GM12874 (cell line): ENCODE data around the gene WDFY4.

ENCODE experiments used
- CTCF ChIP-seq: IDR thresholded peaks from 2 replicates; pipeline ENCODE4 v1.5.1; 2011; ENCODE audit warnings: low read depth, mild to moderate bottlenecking, control low read depth, low read length, moderate library complexity; ENCODE audit not compliant: insufficient read depth

Gene WDFY4

GRCh38 chr10:48765527-48765926 is 80.9 kb downstream of the WDFY4 start:
- TF ChIP-seq CTCF = no peak

- TF ChIP-seq CTCF = no peak
Measured at GRCh38 chr10:48767373-48768143, 82.9 kb downstream of the WDFY4 start.

GRCh38 chr10:48768144-48768766 is 83.6 kb downstream of the WDFY4 start:
- TF ChIP-seq CTCF = no peak

- TF ChIP-seq CTCF = no peak
Measured at GRCh38 chr10:48768926-48769325, 84.3 kb downstream of the WDFY4 start.

GRCh38 chr10:48769706-48770435 is 85.2 kb downstream of the WDFY4 start:
- no peak for TF ChIP-seq CTCF

GRCh38 chr10:48770561-48771089 is 86.0 kb downstream of the WDFY4 start:
- TF ChIP-seq CTCF = no peak

GRCh38 chr10:48771234-48771633 is 86.6 kb downstream of the WDFY4 start:
- TF ChIP-seq CTCF = no peak
